Hepatocyte (in vitro differentiated cells): Measurements from ENCODE around the gene SETD7. TPM values are rescaled to one million over a fixed set of nuclear protein-coding genes. Genes with fewer than 3 reads are reported as not detected.

Experiments used
- DNase-seq: peaks from one replicate; pipeline ENCODE4 v3.0.0-alpha.2; 2016; ENCODE audit warnings: low spot score
- H2AFZ ChIP-seq: fragments of 200-600 bp; sonication (generic); 2 replicates; pipeline ENCODE4 v1.6.0; 2016; ENCODE audit warnings: antibody characterized with exemption, mild to moderate bottlenecking
- H3K27ac ChIP-seq: fragments of 200-600 bp; sonication (generic); 2 replicates; pipeline ENCODE4 v1.5.1; 2016; ENCODE audit warnings: mild to moderate bottlenecking
- H3K27me3 ChIP-seq: fragments of 200-600 bp; sonication (generic); 2 replicates; pipeline ENCODE4 v1.6.1; 2016
- H3K36me3 ChIP-seq: fragments of 200-600 bp; sonication (generic); replicated peaks from 2 replicates; pipeline ENCODE4 v1.5.1; 2016; ENCODE audit warnings: low read depth; ENCODE audit not compliant: insufficient read depth
- H3K4me1 ChIP-seq: fragments of 200-600 bp; sonication (generic); 2 replicates; pipeline ENCODE4 v1.5.1; 2016; ENCODE audit warnings: mild to moderate bottlenecking, moderate library complexity; ENCODE audit not compliant: insufficient read depth
- H3K4me2 ChIP-seq: fragments of 200-600 bp; sonication (generic); 2 replicates; pipeline ENCODE4 v1.6.0; 2016
- H3K4me3 ChIP-seq: fragments of 200-600 bp; sonication (generic); 2 replicates; pipeline ENCODE4 v1.5.1; 2016; ENCODE audit warnings: mild to moderate bottlenecking
- H3K79me2 ChIP-seq: fragments of 200-600 bp; sonication (generic); 2 replicates; pipeline ENCODE4 v1.6.0; 2017; ENCODE audit warnings: mild to moderate bottlenecking
- H3K9me2 ChIP-seq: fragments of 200-600 bp; sonication (generic); replicated peaks from 2 replicates; pipeline ENCODE4 v1.6.0; 2017; ENCODE audit warnings: mild to moderate bottlenecking; ENCODE audit not compliant: insufficient read depth
- H3K9me3 ChIP-seq: fragments of 200-600 bp; sonication (generic); 2 replicates; pipeline ENCODE4 v1.5.1; 2016; ENCODE audit warnings: low read depth, mild to moderate bottlenecking
- H4K20me1 ChIP-seq: fragments of 200-600 bp; sonication (generic); 2 replicates; pipeline ENCODE4 v1.6.0; 2016; ENCODE audit warnings: mild to moderate bottlenecking; ENCODE audit not compliant: insufficient read depth, poor library complexity, severe bottlenecking
- EZH2 ChIP-seq: fragments of 200-600 bp; sonication (generic); IDR thresholded peaks from 2 replicates; pipeline ENCODE4 v1.6.1; 2016; ENCODE audit warnings: antibody characterized with exemption, mild to moderate bottlenecking, borderline replicate concordance
- EZH2phosphoT487 ChIP-seq: fragments of 200-600 bp; sonication (generic); IDR thresholded peaks from one replicate; pipeline ENCODE4 v1.6.1; 2018; ENCODE audit warnings: antibody characterized with exemption, mild to moderate bottlenecking, low read depth, moderate library complexity; ENCODE audit not compliant: unreplicated experiment, severe bottlenecking
- WGBS: methylation state at CpG from one replicate; pipeline ENCODE4 v1.1.6; 2016; ENCODE audit warnings: low lambda C conversion rate; ENCODE audit errors: missing lambda C conversion rate; 5-methylcytosine and 5-hydroxymethylcytosine counted together
- polyA plus RNA-seq: library from polyadenylated mRNA; unstranded; fragments of >200 nt; fragmentation: Nextera tagmentation; extraction: Ambion mirVana; gene quantifications from 2 replicates; pipeline ENCODE4 v1.2.1, GENCODE V29; 2016
- total RNA-seq: library from RNA; depleted of rRNA; stranded (reverse); fragments of >200 nt; gene quantifications from 2 replicates; pipeline ENCODE4 v1.2.3, GENCODE V29; 2014
- TF ChIP-seq, protein P1 (sequence below): fragments of 200-600 bp; sonication (generic); IDR thresholded peaks from 2 replicates; pipeline ENCODE4 v1.5.1; 2016; ENCODE audit warnings: antibody characterized with exemption, mild to moderate bottlenecking; ENCODE audit not compliant: poor library complexity

Gene SETD7
- total and polyA plus RNA-seq, 2 experiments from 2014 or later, result 7.3 to 27.6 TPM

DNA sequence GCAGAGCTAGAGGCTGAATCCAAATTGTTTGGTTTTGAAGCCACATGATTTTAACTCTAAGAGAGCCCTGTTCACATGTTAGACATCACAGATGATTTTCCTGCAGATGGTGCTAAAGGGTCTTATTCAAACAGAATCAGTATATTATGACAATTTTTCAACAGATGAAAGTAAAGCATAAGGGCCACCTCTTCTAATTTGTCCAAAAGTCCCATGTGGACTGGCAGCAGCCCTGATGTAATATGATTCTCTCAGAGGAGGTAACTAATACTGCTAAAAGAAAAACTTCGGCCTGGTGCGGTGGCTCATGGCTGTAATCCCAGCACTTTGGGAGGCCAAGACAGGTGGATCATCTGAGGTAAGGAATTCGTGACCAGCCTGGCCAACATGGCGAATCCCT, 26.0 kb upstream of the SETD7 start:
- H3K79me2 ChIP-seq, result no peaks in the 10 kb centered on the region
- 85% methylated on average over 4 of the region's 4 CpGs for WGBS
- TF ChIP-seq EZH2, result no peak
- TF ChIP-seq, protein P1, sequence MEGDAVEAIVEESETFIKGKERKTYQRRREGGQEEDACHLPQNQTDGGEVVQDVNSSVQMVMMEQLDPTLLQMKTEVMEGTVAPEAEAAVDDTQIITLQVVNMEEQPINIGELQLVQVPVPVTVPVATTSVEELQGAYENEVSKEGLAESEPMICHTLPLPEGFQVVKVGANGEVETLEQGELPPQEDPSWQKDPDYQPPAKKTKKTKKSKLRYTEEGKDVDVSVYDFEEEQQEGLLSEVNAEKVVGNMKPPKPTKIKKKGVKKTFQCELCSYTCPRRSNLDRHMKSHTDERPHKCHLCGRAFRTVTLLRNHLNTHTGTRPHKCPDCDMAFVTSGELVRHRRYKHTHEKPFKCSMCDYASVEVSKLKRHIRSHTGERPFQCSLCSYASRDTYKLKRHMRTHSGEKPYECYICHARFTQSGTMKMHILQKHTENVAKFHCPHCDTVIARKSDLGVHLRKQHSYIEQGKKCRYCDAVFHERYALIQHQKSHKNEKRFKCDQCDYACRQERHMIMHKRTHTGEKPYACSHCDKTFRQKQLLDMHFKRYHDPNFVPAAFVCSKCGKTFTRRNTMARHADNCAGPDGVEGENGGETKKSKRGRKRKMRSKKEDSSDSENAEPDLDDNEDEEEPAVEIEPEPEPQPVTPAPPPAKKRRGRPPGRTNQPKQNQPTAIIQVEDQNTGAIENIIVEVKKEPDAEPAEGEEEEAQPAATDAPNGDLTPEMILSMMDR, result peak; percentile 17

DNA sequence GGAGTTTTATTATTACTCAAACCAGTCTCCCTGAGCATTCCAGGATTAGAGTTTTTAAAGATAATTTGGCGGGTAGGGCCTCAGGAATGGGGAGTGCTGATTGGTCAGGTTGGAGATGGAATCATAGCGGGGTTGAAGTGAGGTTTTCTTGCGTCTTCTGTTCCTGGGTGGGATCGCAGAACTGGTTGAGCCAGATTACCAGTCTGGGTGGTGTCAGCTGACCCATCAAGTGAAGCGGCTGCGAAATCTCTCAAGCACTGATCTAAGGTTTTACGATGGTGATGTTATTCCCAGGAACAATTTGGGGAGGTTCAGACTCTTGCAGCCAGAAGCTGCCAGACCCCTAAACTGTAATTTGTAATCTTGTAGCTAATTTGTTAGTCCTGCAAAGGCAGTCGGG, 25.1 kb upstream of the SETD7 start:
- Histone ChIP-seq H3K36me3 (no peaks in the 10 kb centered on the region), H2AFZ (no peak overlapping the region)
- WGBS, result 50% methylated on average over 8 of the region's 8 CpGs

More for the DNA sequence above, 26.0 kb upstream of the SETD7 start:
- Histone ChIP-seq H3K9me3 (no peaks in the 10 kb centered on the region), H3K9me2 (no peaks in the 10 kb centered on the region), H4K20me1 (no peaks in the 10 kb centered on the region), H3K4me3 (no peak overlapping the region), H3K36me3 (no peaks in the 10 kb centered on the region), H3K4me1 (no peaks in the 10 kb centered on the region), H2AFZ (no peak overlapping the region), H3K27ac (no peak overlapping the region), H3K27me3 (no peaks in the 10 kb centered on the region), H3K4me2 (no peak overlapping the region)
- DNase-seq, result no peak

DNA sequence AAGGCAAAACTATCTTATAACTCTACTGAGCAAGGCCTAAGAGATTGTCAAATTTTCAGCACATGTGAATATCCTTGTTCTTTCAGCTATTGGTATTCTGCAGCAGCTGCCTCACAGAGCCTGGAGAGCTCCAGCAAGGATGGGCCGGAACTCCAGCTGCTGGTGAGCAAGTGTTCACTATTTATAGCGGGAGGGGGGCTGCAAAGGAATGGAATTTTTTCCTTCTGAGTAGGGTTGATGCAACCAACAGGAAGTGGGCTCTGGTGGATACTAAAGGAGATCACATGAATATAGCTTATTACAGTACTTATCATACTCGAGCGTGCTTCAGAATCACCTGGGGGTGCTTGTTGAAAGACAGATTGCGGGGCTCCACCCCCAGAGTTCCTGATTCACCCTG, 20.2 kb upstream of the SETD7 start:
- H3K4me1 ChIP-seq, result no peaks in the 10 kb centered on the region
- H3K79me2 ChIP-seq, result no peaks in the 10 kb centered on the region
- TF ChIP-seq EZH2phosphoT487 (no peak), EZH2 (no peak)
- TF ChIP-seq, protein P1, result no peak
- no peak overlapping the region for H3K27ac ChIP-seq
- 81% methylated on average over 5 of the region's 5 CpGs for WGBS
- no peak overlapping the region for H3K4me2 ChIP-seq
- DNase-seq, result no peak
- no peak overlapping the region for H2AFZ ChIP-seq
- no peaks in the 10 kb centered on the region for H3K27me3 ChIP-seq
- H3K36me3 ChIP-seq, result no peaks in the 10 kb centered on the region
- H3K4me3 ChIP-seq, result no peak overlapping the region
- H4K20me1 ChIP-seq, result no peaks in the 10 kb centered on the region
- no peaks in the 10 kb centered on the region for H3K9me3 ChIP-seq
- H3K9me2 ChIP-seq, result no peaks in the 10 kb centered on the region

More for the DNA sequence above, 25.1 kb upstream of the SETD7 start:
- H3K27ac ChIP-seq, result no peak overlapping the region
- TF ChIP-seq, protein P1, result no peak
- no peak overlapping the region for H3K4me3 ChIP-seq
- no peak overlapping the region for H3K4me2 ChIP-seq
- H3K9me3 ChIP-seq, result no peaks in the 10 kb centered on the region
- no peak for DNase-seq
- H3K4me1 ChIP-seq, result no peaks in the 10 kb centered on the region
- no peaks in the 10 kb centered on the region for H3K27me3 ChIP-seq
- no peaks in the 10 kb centered on the region for H4K20me1 ChIP-seq
- H3K79me2 ChIP-seq, result no peaks in the 10 kb centered on the region
- no peaks in the 10 kb centered on the region for H3K9me2 ChIP-seq

DNA sequence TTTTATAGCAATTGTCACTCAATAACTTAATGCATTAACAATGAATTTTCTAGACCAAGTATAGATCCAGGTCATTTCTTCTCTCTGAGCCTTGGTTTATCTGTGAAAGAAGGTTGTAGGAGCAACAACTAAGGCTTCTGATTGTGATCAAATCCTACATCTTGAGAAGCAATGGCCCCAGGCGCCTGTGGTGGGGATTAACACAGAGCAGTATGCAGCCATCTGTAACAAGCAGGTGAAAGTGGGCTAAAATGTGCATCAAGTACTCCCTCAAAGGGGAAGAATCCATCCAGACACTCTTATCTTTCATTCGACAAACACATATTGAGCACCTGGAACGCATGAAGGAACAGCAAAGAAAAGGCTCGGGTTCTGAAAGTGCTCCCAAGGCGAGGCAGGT, 19.1 kb upstream of the SETD7 start:
- Histone ChIP-seq H2AFZ (no peak overlapping the region), H3K27ac (no peak overlapping the region), H3K4me3 (no peak overlapping the region), H3K79me2 (no peaks in the 10 kb centered on the region), H3K9me2 (no peaks in the 10 kb centered on the region), H3K4me2 (no peak overlapping the region), H3K27me3 (no peaks in the 10 kb centered on the region), H4K20me1 (no peaks in the 10 kb centered on the region), H3K36me3 (no peaks in the 10 kb centered on the region), H3K4me1 (no peaks in the 10 kb centered on the region), H3K9me3 (no peaks in the 10 kb centered on the region)
- 62% methylated on average over 5 of the region's 5 CpGs for WGBS
- no peak for DNase-seq
- no peak for TF ChIP-seq EZH2
